LHCN-M2 (cell line): ENCODE measurements around the gene SF3B3. TPM values are rescaled to one million over a fixed set of nuclear protein-coding genes. Genes with fewer than 3 reads are reported as not detected.

Experiments
- DNase-seq: peaks from one replicate; pipeline ENCODE4 v3.0.0-alpha.2; 2012; ENCODE audit warnings: low read depth
- polyA plus RNA-seq: library from polyadenylated mRNA; unstranded; fragments of >200 nt; gene quantifications from one replicate; pipeline ENCODE4 v1.2.1, GENCODE V29; 2012; ENCODE audit warnings: missing spikeins
- total RNA-seq: library from RNA; depleted of rRNA; stranded (reverse); fragments of >200 nt; gene quantifications from 2 replicates; pipeline ENCODE4 v1.2.3, GENCODE V29; 2014; rRNA removed

The SF3B3 gene
- total RNA-seq = 124 and 194 TPM in 2 replicates
- polyA plus RNA-seq = 175 TPM

DNA sequence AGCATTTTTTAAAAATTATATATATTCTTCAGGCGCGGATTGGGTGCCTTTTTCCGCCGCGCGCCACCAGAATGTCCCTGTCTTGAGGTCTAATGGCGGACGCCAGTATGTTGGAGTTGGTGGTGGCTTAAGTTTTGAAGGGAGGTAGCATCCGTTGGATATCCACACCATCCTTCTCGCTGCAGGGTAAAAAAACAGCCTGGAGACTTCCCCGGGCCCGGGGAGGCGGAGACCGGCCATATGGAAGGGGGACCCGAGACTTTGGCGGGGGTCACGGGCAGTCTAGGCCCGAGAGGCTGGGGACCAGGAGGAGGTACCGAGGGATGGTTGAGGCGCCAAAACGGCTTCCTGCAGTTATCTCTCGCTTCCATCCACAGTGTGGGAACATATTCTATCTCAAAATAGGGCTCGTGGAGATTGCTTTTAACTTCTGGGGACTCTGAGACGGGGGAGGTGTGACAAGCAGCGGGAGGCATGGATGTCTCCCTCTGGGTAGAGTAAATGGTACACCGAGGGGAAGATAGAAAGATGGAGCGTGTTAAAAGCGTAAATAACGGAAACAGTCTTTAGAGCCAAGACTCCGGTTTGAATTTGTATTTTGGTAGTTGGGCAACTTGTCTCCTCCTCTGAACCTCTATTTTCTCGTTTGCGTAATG, at the start of gene SF3B3:
Gene SF3B3, plus strand, starts transcription at position 74 of the 656 bp plus-strand sequence. CDS start 2,841 bp downstream, outside the sequence.
- DNase-seq = no peak

DNA sequence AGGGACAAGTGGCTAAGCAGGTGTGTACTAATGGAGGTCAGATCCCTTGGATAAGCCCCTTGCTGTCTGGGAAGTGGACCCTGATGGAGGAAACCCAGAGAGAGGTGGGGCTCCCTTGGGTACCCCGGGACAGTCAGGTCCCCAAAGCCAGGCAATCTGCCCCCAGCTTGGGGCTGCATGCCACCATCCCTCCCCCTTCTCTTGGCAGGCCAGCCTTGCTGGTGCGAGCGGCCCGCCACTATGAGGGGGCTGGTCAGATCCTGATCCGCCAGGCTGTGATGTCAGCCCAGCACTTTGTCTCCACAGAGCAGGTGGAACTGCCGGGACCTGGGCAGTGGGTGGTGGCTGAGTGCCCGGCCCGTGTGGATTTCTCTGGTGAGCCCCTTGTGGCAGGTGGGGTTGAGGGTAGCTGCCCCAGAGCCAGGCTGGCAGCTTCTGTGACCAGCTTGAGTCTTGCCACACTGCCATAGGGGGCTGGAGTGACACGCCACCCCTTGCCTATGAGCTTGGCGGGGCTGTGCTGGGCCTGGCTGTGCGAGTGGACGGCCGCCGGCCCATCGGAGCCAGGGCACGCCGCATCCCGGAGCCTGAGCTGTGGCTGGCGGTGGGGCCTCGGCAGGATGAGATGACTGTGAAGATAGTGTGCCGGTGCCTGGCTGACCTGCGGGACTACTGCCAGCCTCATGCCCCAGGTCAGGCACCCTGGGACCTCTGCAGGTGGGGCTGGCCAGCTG, 49.1 kb upstream of the SF3B3 start:
- DNase-seq = no peak

GRCh38 chr16:70475054-70475871, 48.4 kb upstream of the SF3B3 start:
- no peak for DNase-seq

- peak; percentile 82 for DNase-seq
Measured at GRCh38 chr16:70476272-70477020, 47.2 kb upstream of the SF3B3 start.

GRCh38 chr16:70478169-70478568, 45.4 kb upstream of the SF3B3 start:
- no peak for DNase-seq

GRCh38 chr16:70478912-70479341, 44.7 kb upstream of the SF3B3 start:
- no peak for DNase-seq

DNA sequence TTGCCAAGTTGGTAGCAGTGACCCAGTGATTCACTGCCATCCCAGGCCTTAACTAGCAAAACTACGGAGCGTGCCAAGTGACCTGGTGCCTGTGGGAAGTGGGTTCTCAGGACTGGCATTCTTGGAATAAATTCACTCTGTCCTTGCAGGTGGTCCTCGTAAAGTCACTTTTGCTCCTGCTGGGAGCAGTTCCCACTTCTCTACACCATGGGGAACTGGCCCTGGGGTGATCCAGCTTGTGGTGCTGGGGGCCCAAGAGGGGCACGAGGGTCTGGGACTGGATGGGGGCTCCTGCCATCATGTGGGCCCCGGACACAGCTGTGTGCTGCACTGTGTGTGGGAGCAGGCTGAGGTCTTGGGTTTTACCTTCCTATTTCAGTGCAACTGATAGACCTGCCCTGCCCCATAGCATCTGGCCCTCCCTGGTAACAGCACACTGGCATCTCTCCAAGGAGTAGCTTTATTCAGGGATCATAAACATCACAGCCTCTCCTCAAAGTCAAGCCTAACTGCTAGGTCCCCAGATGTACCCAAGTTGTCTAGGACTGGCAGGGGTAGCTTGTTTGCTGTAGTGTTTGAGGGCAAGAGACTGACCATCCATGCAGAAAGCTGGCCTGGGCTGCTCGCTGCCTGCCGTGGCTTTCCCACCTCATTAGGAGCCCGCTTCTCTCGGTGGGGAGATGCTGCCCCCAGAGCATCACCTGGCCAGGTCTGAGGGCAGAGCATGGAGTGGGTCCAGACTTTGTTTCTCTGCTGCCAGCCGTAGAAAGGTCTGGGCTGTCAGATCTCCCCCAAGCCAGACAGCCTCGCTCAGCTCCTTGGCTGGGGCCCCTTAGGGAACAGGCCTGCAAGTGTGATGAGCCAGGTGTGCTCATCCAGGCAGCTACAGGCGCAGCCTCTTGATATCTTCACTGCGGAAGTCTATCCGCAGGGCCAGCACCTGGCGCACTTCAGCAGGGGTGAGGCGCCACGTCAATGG, 43.2 kb upstream of the SF3B3 start:
- no peak for DNase-seq

- peak; percentile 40 for DNase-seq
Measured at GRCh38 chr16:70481929-70482536, 41.6 kb upstream of the SF3B3 start.

- DNase-seq = peak; percentile 12
Measured at GRCh38 chr16:70482624-70483023, 41.0 kb upstream of the SF3B3 start.

GRCh38 chr16:70483426-70483825, 40.2 kb upstream of the SF3B3 start:
- no peak for DNase-seq

DNA sequence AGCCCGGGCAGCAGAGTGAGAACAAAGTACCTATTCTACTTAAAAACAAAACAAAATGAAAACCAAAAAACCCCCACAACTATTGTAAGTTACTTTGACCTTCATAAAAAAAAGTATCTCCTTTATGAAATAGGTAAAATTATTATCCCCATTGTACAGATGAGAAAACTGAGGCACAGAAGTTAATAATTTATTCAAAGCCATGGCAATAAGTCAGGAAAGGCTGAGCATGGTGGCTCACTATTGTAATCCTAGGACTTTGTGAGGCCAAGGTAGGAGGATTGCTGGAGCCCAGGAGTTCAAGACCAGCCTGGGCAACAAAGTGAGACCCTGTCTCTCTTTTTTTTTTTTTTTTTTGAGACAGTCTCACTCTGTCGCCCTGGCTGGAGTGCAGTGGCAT, 38.7 kb upstream of the SF3B3 start:
- no peak for DNase-seq

DNA sequence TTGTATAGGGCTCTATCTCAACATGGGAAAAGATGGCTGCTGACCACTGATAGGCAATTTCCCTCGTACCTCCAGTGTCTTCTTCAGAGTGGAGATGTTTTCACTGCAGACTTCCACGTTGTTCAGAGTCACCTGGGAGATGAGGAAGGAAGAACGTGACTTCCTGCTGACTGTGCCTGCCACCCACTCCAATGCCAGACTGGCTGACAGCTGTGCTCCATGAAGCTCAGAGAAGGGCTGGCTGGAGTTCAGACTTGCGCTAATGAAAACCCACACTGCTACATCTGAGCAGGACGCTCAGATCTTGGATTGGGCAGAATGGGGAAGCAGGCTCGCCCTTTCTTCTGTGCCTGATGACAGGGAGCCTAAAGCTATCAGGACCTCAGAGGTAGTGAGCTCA, 33.4 kb upstream of the SF3B3 start:
- peak; percentile 46 for DNase-seq

DNA sequence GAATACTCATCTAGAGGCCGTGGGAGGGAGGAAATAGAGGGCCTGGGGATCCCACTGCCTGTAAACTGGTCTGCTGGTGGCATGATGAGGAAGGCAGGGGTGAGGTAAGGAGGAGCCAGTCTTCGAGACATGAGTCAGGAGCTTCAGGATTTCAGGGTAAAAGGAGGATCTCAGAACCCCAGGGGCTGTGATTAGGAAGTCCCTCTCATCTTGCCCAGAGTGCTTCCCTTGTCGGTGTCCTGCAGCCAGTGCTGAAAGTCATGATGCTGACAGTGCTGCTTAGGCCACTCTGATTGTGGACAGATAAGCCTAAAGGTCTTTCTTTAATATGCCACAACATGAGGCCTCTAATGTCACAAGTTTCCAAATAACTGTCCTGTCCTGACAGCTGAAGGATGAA, 29.8 kb upstream of the SF3B3 start:
- no peak for DNase-seq

DNA sequence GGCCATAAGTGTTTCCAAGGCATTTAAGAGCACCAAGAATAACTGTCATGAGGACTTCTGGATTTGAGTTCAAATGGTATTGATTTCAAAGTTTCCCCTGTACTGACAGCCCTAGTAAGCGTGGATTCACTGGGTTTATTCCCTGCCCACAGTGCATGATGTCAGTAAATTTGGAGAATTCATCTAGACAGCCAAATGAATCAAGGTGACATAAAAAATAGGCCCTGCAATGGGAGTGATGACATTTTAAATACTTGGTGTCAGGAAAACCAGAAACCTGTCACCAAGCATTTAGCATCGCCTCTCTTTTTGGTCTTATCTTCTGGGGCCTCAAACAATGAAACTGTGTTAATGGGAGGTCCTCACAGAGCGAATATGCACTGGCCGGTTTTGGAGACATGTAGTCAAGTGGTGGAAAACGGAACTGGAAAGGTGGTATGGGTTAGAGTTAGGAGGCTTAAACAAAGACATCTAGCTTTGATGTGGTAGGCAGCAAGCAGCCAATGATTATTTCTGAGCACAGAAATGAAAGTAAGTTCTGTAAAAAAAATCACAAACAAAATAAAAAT, 29.3 kb upstream of the SF3B3 start:
- DNase-seq = no peak

DNA sequence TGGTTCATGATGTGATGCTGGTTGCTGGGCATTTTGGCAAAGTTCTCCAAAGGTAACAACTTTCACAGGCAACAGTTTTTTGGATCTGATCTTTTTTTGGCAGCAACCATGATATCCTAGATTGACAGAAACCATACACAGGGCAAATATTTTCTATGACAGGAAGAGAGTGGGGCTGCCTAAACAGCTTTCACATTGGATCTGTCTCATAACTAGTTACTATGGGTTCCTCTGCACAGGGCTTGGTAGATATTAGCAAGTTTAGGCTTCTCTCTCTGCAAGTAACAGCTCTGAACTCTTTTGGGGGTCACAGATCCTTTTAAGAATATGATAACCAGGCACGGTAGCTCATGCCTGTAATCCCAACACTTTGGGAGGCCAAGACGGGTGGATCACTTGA, 28.8 kb upstream of the SF3B3 start:
- DNase-seq = no peak

- DNase-seq = no peak
Measured at GRCh38 chr16:70495425-70496182, 28.0 kb upstream of the SF3B3 start.

- DNase-seq = no peak
Measured at GRCh38 chr16:70496513-70496912, 27.1 kb upstream of the SF3B3 start.

- no peak for DNase-seq
Measured at GRCh38 chr16:70508752-70509151, 14.9 kb upstream of the SF3B3 start.

DNA sequence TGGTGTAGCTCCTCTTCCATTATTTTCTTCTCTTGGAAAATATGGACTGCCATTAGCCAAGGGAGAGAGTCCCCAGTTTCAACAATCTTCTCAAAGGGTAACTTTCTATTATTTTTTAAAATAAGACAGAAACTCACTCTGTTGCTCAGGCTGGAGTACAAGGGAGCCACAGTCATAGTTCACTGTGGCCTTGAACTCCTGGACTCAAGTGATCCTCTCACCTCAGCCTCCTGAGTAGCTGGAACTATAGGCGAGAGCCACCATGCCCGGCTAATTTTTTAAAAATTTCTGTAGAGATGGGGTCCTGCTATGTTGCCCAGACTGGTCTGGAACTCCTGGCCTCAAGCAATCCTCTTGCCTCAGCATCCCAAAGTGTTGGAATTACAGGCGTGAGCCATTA, 13.4 kb upstream of the SF3B3 start:
- DNase-seq = no peak
